Smooth muscle cell of the pulmonary artery (primary cell): ENCODE results near the gene GABARAPL2. TPM values are rescaled to one million over a fixed set of nuclear protein-coding genes. Genes with fewer than 3 reads are reported as not detected.

Experiments
- total RNA-seq: library from RNA; depleted of rRNA; stranded (reverse); fragments of >200 nt; gene quantifications from 2 replicates; pipeline ENCODE4 v1.2.3, GENCODE V29; 2014

Gene GABARAPL2
- 40.5 and 51.2 TPM in 2 replicates for total RNA-seq

GRCh38 chr16:75566040-75566757 is at the start of gene GABARAPL2:
GABARAPL2 (plus strand) TSS chr16:75566379; CDS start chr16:75566487, 108 bp downstream.

GRCh38 chr16:75535901-75536300 is 30.3 kb upstream of the GABARAPL2 start, which contains the start of gene CHST5:
CHST5 (minus strand) TSS chr16:75536108; CDS start chr16:75530384, 5,724 bp downstream.

GRCh38 chr16:75555707-75556430 is 10.3 kb upstream of the GABARAPL2 start, which contains the start of gene TMEM231:
TMEM231 (minus strand) TSS chr16:75556252; CDS start chr16:75556209, 43 bp downstream.

GRCh38 chr16:75622761-75623605 is 56.8 kb downstream of the GABARAPL2 start, which contains the start of gene ADAT1:
ADAT1 (minus strand) TSS chr16:75623281; CDS start chr16:75620799, 2,482 bp downstream.

Other genes starting within 250 kb of the GABARAPL2 start
- gene CFDP1, start 132.9 kb upstream of the GABARAPL2 start, total RNA-seq = 36.0 and 39.9 TPM in 2 replicates
- gene TMEM170A, start 101.7 kb upstream of the GABARAPL2 start, total RNA-seq = 17.9 and 20.2 TPM in 2 replicates
- 0.83 and 2.1 TPM in 2 replicates for gene CHST6, start 70.9 kb upstream of the GABARAPL2 start, total RNA-seq
- gene CHST5, start 30.3 kb upstream of the GABARAPL2 start, total RNA-seq = 0.03 TPM in 1 of 2 replicates, not detected in the other
- 21.8 and 36.3 TPM in 2 replicates for gene TMEM231, start 10.1 kb upstream of the GABARAPL2 start, total RNA-seq
- 41.9 and 52.9 TPM in 2 replicates for gene ADAT1, start 56.9 kb downstream of the GABARAPL2 start, total RNA-seq
- 97.0 and 113 TPM in 2 replicates for gene KARS1, start 81.3 kb downstream of the GABARAPL2 start, total RNA-seq
- 39.6 and 45.1 TPM in 2 replicates for gene TERF2IP, start 81.4 kb downstream of the GABARAPL2 start, total RNA-seq
- gene CPHXL2, start 110.6 kb downstream of the GABARAPL2 start, total RNA-seq = not detected in 2 replicates
- gene DUXB, start 135.1 kb downstream of the GABARAPL2 start, total RNA-seq = not detected in 2 replicates
- gene CPHXL, start 160.1 kb downstream of the GABARAPL2 start, total RNA-seq = not detected in 2 replicates